ENCODE data around the gene PTPRM.

- TF ChIP-seq CTCF (IDR thresholded peaks at IDR 0.05), result no peak
- TF ChIP-seq EP300 (IDR thresholded peaks at IDR 0.05), result no peak
- no peak for TF ChIP-seq POLR2AphosphoS5 (IDR thresholded peaks at IDR 0.05)
- no peak for TF ChIP-seq POLR2A (IDR thresholded peaks at IDR 0.05; ENCODE audit: low read depth)
Measured at GRCh38 chr18:7840411-7840810, 273.3 kb downstream of the PTPRM start.

All from esophagus muscularis mucosa (tissue), 4 donors.